GM18508 (cell line): Measurements from ENCODE around the gene CCDC51.
"Not testable (repeated sequence)": the region's sequence is repeated elsewhere in the genome, so short reads cannot be mapped to it uniquely, and the experiment has no call there.

Source experiments
- ATAC-seq: cut with Tn5 transposase; IDR thresholded peaks from one replicate; pipeline ENCODE4 v1.9.1; 2021; ENCODE audit warnings: moderate number of reproducible peaks; ENCODE audit not compliant: insufficient read depth, unreplicated experiment

The CCDC51 gene, protein sequence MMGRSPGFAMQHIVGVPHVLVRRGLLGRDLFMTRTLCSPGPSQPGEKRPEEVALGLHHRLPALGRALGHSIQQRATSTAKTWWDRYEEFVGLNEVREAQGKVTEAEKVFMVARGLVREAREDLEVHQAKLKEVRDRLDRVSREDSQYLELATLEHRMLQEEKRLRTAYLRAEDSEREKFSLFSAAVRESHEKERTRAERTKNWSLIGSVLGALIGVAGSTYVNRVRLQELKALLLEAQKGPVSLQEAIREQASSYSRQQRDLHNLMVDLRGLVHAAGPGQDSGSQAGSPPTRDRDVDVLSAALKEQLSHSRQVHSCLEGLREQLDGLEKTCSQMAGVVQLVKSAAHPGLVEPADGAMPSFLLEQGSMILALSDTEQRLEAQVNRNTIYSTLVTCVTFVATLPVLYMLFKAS

DNA sequence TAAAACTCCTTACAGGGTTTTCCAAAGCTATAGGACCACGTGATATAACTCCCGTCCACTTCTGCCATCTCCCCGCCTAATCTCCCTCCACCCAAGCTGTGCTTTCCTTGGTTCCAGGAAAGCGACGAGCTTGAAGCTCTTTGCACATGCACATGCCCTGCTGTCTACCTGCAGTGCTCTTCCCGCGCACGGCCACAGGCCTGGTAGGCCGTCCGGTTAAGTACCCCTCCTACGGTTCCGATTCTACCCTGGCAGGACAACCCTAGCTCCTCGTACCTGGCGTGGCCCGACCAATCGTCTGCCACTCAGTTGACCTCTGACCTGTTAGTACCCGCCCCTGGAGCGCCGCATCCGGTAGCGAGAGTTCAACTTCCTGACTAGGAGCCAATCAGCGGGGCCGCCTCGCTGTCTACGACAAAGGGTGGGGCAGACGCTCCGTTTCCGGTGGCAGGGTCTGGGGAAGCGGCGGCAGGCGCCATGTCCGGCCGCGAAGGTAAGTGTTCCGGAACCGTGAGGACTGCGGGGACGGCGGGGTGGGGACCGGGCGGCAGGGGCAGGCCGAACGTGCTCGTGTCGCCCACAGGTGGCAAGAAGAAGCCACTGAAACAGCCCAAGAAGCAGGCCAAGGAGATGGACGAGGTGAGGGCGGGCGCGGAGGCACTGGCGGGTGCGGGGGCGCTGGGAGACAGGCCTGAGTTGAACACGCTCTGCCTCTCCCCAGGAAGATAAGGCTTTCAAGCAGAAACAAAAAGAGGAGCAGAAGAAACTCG, at the start of gene CCDC51, which contains the start of gene TMA7:
Gene CCDC51 (minus strand): TSS at position 300 of the 770 bp plus-strand sequence. CDS start 4,991 bp downstream, outside the sequence.
Gene TMA7 (plus strand): TSS at position 438 of the 770 bp plus-strand sequence. CDS start 40 bp downstream, at position 478.
- peak; percentile 80 for ATAC-seq

DNA sequence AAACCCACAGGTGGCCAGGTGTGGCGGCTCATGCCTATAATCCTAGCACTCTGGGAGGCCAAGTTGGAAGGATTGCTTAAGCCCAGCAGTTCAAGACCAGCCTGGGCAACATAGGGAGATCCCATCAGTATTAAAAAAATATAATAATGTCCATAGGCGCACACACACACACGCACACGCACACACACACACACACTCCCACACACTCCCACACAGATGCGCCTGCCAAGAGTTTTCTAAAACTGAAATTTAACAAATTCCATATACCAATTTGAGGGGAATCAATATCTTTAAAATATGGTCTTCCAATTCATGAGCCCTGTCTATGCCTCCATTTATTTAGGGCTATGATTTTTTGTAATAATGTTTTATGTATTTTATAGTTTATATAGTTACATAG, 47.0 kb upstream of the CCDC51 start:
- no peak for ATAC-seq

GRCh38 chr3:48482822-48483221, 42.9 kb upstream of the CCDC51 start:
- not testable (repeated sequence) for ATAC-seq

GRCh38 chr3:48480891-48481290, 41.0 kb upstream of the CCDC51 start:
- ATAC-seq, result not testable (repeated sequence)

DNA sequence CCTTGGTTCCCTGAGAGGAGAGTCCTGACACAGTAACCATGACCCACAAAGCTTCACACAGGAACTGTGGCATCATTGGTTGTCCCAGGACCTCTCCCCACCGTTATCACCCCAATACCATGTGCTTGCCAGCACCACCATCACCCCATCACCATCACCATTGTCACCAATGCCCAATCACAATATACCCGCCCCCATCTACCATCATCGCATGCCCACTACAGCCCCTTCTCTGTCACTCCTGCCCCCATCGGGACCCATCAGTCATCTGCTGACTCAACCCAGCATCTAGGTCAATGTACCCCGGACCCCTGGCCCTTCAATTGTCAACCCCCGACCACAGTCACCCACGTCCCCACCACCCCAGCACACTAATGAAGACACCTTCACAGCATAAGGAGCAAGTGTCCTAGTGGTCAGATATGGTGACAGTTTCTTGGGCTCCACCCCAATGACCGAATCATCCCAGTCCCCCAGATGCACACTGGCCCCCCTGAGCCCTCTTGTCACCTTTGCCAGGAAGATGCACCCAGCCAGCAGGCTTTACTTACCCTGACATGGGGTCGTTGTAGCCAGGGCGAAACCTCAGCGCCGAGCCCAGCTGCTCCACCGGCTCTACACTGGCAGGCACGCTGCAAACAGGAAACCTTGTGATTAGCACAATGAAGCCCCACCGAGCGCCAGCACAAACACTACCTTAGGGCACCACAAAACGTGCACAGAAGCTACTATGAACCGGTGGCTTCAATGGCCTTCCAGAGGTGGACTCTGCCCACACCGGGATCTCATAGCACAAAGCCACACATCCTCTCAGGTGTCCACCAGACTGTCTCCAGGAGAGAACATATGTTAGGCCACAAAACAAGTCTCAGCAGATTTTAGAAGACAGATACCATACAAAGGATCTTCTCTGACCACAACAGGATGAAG, 39.0 kb upstream of the CCDC51 start:
- no peak for ATAC-seq

GRCh38 chr3:48477959-48478520, 38.1 kb upstream of the CCDC51 start:
- no peak for ATAC-seq

DNA sequence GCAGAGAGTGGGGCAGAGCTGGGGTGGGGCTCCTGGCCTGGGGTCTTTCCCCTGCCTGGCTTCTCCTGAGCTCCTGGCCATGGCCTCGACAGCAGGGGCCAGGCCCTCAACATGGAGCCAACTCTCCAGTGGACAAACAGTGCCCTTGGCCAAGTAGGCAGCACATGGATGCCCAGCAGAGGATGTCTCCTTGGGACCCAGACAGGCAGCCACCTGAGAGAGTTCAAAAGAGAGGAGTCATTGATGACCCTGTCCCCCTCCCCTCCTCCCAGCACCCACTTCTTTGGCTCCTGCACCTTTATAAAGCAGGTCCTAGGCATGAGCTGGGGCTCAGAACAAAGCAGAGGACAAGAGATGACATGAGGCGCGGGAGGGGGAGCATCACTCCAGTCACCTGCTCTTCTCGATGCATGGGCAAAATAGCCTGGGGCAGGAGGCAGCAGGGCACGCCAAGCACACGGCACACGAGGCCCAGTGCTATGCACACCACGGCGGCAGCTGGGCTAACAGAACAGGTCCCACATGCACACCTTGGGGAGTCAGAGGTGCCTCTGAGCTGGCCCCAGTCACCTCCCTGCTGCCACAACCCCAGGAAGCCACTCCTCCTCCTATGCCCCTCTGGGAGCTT, 36.6 kb upstream of the CCDC51 start:
- ATAC-seq, result no peak

- ATAC-seq, result no peak
Observed at GRCh38 chr3:48475188-48475587, 35.3 kb upstream of the CCDC51 start.

DNA sequence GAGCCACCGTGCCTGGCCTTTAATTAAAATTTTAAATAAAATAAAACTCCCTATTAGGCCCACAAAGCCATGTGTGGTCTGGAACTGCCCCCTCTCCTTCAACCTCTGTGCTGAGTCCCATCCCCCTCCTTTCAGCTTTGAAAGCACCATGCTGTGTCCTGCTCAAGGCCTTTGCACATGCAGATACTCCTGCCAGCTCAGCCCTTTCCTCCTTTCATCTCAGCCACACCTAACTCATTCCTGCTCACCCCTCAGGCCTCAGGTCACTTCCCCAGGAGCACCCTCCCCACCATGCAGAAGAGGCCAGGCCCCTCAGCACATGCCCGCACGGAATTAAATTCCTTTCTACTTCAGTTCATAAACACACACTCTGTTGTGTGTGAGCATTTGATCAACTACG, 34.7 kb upstream of the CCDC51 start:
- no peak for ATAC-seq

DNA sequence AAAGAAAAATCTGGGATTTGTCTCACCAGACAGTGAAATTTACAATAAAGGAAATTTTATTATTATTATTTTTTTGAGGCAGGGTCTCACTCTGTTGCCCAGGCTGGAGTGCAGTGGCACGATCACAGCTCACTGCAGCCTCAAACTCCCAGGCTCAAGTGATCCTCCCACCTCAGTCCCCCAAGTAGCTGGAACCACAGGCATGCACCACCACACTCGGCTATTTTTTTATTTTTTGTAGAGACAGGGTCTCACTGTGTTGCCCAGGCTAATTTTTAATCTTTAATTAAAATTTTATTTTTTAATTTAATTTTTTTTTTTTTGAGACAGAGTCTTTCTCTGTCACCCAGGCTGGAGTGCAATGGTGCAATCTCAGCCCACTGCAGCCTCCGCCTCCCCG, 34.1 kb upstream of the CCDC51 start:
- ATAC-seq, result not testable (repeated sequence)

DNA sequence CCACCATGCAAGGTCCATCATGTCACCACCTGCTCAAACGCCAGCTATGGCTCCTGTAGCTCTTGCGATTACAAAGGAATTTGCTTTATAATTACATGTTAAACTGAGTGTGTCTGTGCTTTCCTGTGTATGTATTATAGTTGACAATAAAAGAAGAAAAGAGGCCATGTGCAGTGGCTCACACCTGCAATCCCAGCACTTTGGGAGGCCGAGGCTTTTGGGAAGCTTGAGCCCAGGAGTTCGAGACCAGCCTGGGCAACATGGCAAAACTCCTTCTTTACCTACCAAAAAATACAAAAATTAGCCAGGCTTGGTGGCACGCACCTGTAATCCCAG, 33.7 kb upstream of the CCDC51 start:
- ATAC-seq, result no peak

GRCh38 chr3:48472923-48473616, 33.2 kb upstream of the CCDC51 start:
- ATAC-seq, result peak; percentile 49

DNA sequence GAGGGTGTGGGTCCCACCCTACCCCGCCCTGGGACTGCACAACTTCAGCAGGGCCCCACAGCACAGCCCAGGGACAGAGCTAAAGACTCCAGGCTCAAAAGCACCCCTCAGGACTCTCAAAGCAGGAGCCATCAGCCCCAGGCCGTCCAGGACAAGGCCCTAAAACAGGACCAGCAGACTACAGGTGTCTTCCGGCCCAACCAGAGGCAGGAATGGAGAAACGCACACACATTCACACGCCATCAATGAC, 32.7 kb upstream of the CCDC51 start:
- ATAC-seq, result peak; percentile 9

DNA sequence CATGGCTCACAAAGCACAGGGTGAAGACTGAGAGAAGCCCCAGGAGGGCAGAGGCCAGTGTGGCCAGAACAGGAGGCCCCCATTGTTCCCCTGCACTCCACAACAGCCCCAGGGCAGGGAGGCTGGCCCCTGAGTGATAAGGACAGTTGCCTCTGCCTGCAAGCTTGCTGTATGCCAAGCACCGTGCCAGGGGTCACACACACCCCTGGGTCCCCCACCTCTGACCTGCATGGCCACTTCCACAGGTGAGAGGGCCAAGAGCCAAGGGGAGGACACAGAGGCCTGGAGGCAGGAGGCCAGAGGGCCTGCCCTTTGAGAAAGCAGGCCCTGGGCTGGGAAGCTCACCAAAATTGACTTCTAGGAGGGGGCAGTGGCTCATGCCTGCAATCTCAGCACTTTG, 30.4 kb upstream of the CCDC51 start:
- ATAC-seq, result no peak

DNA sequence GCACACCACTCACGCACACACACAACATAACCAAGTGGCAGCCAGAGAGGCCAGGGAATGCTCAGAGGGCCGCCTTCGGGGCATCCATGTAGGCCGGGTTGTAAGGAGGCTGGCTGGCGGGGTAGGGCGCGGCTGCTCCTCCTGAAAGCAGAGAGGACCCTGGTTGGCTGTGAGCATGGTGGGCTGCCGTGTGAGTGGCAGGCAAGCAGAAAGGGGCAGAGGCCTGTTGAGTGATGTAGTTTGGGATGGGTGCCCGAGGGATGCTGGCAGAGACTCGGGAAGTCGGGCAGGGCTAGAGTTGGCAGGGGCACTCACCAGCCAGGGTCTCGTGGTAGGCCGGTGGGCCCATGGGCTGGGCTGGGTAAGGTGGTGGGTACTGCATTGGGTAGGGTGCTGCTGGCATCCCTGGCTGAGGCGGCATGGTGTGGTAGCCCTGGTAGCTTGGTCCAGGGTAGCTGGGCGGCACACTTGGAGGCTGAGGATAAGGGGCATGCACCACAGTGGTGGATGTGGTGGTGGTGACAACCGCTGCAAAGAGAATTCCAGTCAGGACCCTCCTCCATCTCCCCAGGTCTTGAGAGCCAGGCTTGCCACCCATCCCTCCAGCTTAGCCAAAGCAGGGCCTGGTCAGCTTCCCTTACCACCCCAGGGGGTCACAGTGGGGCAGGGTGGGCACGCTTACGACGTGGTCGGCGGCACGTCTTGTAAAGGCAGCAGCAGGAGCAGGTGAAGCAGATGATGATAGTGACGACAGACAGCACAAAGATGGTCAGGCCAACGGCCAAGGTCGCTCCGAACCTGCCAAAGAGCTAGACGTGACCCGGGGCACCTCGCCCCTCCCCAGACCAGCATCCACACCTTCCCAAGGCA, 29.4 kb upstream of the CCDC51 start:
- ATAC-seq, result no peak

- no peak for ATAC-seq
Observed at GRCh38 chr3:48468329-48468731, 28.4 kb upstream of the CCDC51 start.

DNA sequence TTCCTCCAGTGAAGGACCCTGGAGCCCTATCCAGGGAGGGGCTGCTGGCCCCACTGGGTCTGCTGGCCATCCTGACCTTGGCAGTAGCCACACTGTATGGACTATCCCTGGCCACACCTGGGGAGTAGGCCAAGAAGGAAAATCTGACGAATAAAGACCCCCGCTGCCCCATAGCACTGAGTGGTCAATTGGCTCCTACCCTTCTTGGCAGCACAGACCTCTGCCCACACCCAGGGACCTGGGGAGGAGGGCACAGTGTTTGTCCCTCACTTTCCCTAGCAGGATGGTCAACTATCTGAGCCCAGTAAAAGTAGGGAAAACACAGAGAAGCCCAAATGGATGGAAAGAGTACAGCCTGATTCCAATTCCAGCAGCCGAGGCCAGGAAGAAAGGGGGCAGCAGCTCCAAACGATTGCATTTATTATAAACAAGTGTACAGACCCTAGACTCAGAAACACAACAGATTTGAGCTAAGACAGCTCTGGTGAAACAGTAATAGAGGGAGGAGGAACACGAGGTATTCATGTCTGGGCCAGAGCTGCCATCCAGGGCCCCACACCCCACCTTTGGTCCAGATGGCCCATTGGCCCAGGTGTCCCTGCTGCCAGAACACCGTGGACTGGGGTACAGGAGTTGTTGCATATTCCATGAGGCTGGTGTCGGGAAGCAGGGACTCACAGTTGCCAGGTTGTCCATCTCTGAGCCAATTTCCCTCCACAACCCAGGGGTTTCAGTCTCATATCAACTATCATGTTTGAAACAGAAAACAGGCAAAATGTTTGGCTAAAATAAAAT, 27.8 kb upstream of the CCDC51 start:
- ATAC-seq, result no peak

GRCh38 chr3:48467110-48467454, 27.2 kb upstream of the CCDC51 start:
- no peak for ATAC-seq
